Stimulated activated memory B cell treated with anti-CD40 and anti-IgM and Interleukin-4, amounts not matched to agents 10 μg/mL and 1 μg/mL and 100 μg/mL, for 72 hours (primary cell): ENCODE measurements around the gene RFNG.

ENCODE experiments used
- ATAC-seq: fragments of 150-1000 bp; cut with Tn5 transposase; 2 replicates; pipeline ENCODE4 v1.10.0; 2021
- H3K27ac Mint-ChIP-seq: one replicate; pipeline ENCODE4 v1.8.0; 2022; ENCODE audit warnings: mild to moderate bottlenecking, mixed read lengths
- H3K27me3 Mint-ChIP-seq: one replicate; pipeline ENCODE4 v1.8.0; 2022; ENCODE audit warnings: mixed read lengths
- H3K36me3 Mint-ChIP-seq: one replicate; pipeline ENCODE4 v1.8.0; 2022; ENCODE audit warnings: mixed read lengths
- H3K4me1 Mint-ChIP-seq: one replicate; pipeline ENCODE4 v1.8.0; 2022; ENCODE audit warnings: mixed read lengths
- H3K4me3 Mint-ChIP-seq: one replicate; pipeline ENCODE4 v1.8.0; 2022; ENCODE audit warnings: mild to moderate bottlenecking, moderate library complexity, mixed read lengths
- H3K9me3 Mint-ChIP-seq: one replicate; pipeline ENCODE4 v1.8.0; 2022; ENCODE audit warnings: mixed read lengths

RFNG gene

GRCh38 chr17:82035488-82035887 lies 16.1 kb downstream of the RFNG start:
- Mint-ChIP-seq H3K27me3 (no peaks in the 10 kb centered on the region), H3K4me3 (no peak overlapping the region), H3K4me1 (peaks cover 36% of the 10 kb centered on the region), H3K9me3 (no peaks in the 10 kb centered on the region), H3K27ac (no peak overlapping the region), H3K36me3 (peaks cover 10% of the 10 kb centered on the region)
- no peak for ATAC-seq

DNA sequence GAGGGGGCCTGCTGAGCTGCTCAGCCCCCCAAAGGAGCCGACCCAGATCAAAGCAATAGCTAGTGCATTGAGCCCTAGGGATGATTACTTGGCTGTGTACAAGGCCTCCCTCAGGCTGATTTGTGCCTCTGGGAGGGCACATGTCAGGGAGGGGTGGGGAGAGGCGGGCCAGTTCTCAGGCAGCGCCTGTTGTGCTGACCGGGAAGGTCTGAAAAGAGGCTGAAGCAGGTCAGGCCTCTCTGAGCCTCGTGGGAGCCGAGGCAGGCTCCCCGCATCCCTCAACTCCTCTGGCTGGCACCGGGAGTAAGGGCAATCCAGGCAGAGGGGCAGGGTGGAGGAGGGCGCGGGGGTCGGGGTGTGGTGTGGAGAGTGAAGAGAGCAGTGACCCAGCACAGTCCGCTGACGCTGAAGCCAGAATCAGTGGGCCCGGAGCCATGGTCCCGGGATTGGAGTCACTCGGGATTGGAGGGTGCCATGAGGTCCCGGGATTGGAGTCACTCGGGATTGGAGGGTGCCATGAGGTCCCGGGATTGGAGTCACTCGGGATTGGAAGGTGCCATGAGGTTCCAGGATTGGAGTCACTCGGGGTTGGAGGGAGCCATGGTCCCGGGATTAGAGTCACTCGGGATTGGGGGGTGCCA lies 17.1 kb downstream of the RFNG start:
- no peaks in the 10 kb centered on the region for H3K9me3 Mint-ChIP-seq
- H3K27ac Mint-ChIP-seq, result no peak overlapping the region
- ATAC-seq, result no peak
- H3K36me3 Mint-ChIP-seq, result peaks cover 10% of the 10 kb centered on the region
- no peak overlapping the region for H3K4me3 Mint-ChIP-seq
- H3K27me3 Mint-ChIP-seq, result peaks cover 5% of the 10 kb centered on the region
- H3K4me1 Mint-ChIP-seq, result peaks cover 44% of the 10 kb centered on the region

- peaks cover 12% of the 10 kb centered on the region for H3K27me3 Mint-ChIP-seq
- no peak overlapping the region for H3K27ac Mint-ChIP-seq
- peaks cover 10% of the 10 kb centered on the region for H3K36me3 Mint-ChIP-seq
- H3K4me1 Mint-ChIP-seq, result peaks cover 41% of the 10 kb centered on the region
- no peaks in the 10 kb centered on the region for H3K9me3 Mint-ChIP-seq
- H3K4me3 Mint-ChIP-seq, result no peak overlapping the region
- no peak for ATAC-seq
These were observed 18.1 kb downstream of the RFNG start for GRCh38 chr17:82033359-82034085.

- H3K27me3 Mint-ChIP-seq, result peaks cover 22% of the 10 kb centered on the region
- peaks cover 35% of the 10 kb centered on the region for H3K4me1 Mint-ChIP-seq
- H3K4me3 Mint-ChIP-seq, result peak overlapping the region; percentile 59
- H3K27ac Mint-ChIP-seq, result no peak overlapping the region
- peaks cover 17% of the 10 kb centered on the region for H3K36me3 Mint-ChIP-seq
- H3K9me3 Mint-ChIP-seq, result no peaks in the 10 kb centered on the region
- ATAC-seq, result peak; percentile 54
These were observed 19.6 kb downstream of the RFNG start for GRCh38 chr17:82031885-82032627.

DNA sequence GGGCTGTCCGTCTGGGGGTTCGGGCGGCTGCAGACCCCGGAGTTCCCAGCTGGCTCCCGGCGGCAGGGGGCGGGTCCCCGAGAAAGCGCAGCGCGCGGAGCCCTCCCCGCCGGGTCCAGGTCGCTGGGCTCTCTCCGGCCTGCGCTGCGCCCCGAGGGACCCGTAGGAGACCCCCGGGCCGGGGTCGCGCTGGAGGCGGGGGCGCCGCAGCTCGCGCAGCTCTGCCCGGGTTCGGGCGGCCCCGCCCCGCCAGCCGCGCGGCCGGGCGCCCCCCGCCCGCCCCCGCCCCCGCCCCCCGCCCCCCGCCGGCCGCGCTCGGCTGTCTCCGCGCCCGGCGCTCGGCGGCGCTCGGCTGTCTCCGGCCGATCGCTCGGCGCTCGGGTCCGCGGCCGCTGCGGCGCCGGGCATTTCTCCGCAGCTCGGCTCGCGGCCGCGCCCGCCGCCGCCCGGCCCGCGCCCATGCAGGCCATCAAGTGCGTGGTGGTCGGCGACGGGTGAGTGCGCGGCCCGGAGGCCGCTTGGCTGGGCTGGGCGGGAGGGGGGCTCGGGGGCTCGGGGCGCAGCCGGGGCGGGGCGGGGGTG lies 20.2 kb downstream of the RFNG start, which contains the start of gene RAC3:
RAC3 (plus strand) TSS at position 376 of the 582 bp plus-strand sequence; CDS start at position 460, 84 bp downstream.
- peak within 1 kb of the TSS; percentile 85 for H3K4me3 Mint-ChIP-seq
- H3K9me3 Mint-ChIP-seq, result no peaks in the 10 kb centered on the region
- peaks cover 31% of the 10 kb centered on the region for H3K4me1 Mint-ChIP-seq
- peaks cover 27% of the 10 kb centered on the region for H3K27me3 Mint-ChIP-seq
- no peak within 1 kb of the TSS for H3K27ac Mint-ChIP-seq
- peaks cover 21% of the 10 kb centered on the region for H3K36me3 Mint-ChIP-seq
- ATAC-seq, result no peak

DNA sequence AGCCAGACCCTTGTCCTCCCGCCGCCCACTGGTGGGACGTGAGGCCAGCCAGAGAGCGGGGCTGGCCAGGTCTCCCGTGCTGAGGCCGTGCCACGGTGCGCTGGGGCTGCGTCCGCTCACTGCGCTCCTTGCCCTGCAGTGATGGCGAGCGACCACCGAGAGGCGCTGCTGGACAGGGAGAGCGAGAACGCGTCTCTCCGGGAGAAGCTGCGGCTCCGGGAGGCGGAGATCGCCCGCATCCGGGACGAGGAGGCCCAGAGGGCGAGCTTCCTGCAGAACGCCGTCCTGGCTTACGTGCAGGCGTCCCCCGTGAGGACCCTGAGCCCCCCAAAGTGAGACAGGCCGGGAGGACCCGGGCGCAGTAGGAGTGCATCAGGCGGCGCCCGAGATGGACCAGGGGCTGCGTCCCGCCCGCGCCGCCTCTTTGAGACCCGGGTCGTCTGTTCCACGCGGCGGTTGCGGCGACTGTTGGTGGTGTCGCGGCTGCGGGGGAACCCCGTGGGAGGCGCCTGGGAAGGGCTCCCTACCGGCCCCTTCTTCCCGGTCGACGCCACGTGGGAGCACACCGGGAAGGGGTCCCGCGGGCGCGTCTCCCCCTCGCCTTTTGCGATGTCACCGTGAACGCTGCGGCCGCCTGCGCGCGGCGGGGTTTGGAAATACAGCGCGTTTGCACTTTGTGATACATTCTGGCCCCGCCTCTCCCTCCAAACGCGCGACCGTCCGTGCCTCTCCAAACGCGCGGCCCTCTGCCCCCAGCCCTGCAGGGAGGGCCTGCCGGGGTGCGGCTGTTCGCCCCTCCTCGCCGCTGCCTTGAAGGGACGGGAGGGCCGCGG lies 20.9 kb downstream of the RFNG start:
- Mint-ChIP-seq H3K27ac (no peak overlapping the region), H3K4me3 (peak overlapping the region; percentile 85)

DNA sequence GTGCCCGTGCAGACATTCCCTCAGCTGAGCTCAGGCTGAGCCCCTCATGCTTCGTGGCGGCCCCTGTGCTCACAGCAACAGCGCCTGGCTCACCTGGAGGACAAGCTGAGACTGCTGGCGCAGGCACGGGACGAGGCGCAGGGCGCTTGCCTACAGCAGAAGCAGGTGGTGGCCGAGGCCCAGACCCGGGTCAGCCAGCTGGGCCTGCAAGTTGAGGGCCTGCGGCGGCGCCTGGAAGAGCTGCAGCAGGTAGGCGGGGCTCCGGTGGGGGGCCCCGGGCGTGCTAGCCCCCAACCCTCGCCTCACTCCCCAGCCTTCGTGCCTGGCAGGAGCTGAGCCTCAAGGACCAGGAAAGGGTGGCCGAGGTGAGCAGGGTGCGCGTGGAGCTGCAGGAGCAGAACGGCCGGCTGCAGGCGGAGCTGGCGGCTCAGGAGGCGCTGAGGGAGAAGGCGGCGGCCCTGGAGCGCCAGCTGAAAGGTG lies 21.6 kb downstream of the RFNG start:
- Mint-ChIP-seq H3K27ac (no peak overlapping the region), H3K4me1 (peaks cover 17% of the 10 kb centered on the region), H3K9me3 (no peaks in the 10 kb centered on the region), H3K27me3 (peaks cover 36% of the 10 kb centered on the region), H3K4me3 (peak overlapping the region; percentile 85), H3K36me3 (peaks cover 14% of the 10 kb centered on the region)
- ATAC-seq, result no peak

More for the DNA sequence above, 20.9 kb downstream of the RFNG start:
- H3K9me3 Mint-ChIP-seq, result no peaks in the 10 kb centered on the region
- H3K27me3 Mint-ChIP-seq, result peaks cover 34% of the 10 kb centered on the region
- peak; percentile 71 for ATAC-seq
- H3K4me1 Mint-ChIP-seq, result peaks cover 24% of the 10 kb centered on the region
- peaks cover 20% of the 10 kb centered on the region for H3K36me3 Mint-ChIP-seq

- H3K27me3 Mint-ChIP-seq, result peaks cover 36% of the 10 kb centered on the region
- H3K4me1 Mint-ChIP-seq, result peaks cover 16% of the 10 kb centered on the region
- peaks cover 12% of the 10 kb centered on the region for H3K36me3 Mint-ChIP-seq
- no peaks in the 10 kb centered on the region for H3K9me3 Mint-ChIP-seq
- H3K27ac Mint-ChIP-seq, result no peak overlapping the region
- no peak for ATAC-seq
- H3K4me3 Mint-ChIP-seq, result peak overlapping the region; percentile 64
These were observed 22.2 kb downstream of the RFNG start for GRCh38 chr17:82029391-82029790.

DNA sequence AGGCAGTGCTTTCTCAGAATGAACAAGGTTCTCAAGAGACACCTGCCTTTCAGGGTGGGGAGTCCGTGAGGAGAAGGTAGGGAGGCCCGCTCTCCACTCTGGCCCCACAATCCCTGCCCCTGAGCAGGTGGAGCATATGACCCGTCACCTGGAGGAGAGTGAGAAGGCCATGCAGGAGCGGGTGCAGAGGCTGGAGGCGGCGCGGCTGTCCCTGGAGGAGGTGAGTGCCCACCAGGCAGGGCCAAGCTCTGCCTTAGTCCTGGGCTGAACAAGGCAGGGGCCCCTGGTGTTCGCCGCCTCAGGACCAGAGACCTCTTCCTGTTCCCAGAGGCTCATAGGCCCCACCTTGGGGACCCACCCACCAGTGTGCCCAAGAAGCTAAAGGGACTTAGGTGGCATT lies 22.6 kb downstream of the RFNG start:
- no peaks in the 10 kb centered on the region for H3K9me3 Mint-ChIP-seq
- peaks cover 20% of the 10 kb centered on the region for H3K4me1 Mint-ChIP-seq
- H3K27ac Mint-ChIP-seq, result no peak overlapping the region
- H3K36me3 Mint-ChIP-seq, result peaks cover 12% of the 10 kb centered on the region
- ATAC-seq, result no peak
- peak overlapping the region; percentile 64 for H3K4me3 Mint-ChIP-seq
- H3K27me3 Mint-ChIP-seq, result peaks cover 36% of the 10 kb centered on the region

- peaks cover 36% of the 10 kb centered on the region for H3K27me3 Mint-ChIP-seq
- H3K36me3 Mint-ChIP-seq, result peaks cover 12% of the 10 kb centered on the region
- H3K4me1 Mint-ChIP-seq, result peaks cover 25% of the 10 kb centered on the region
- no peaks in the 10 kb centered on the region for H3K9me3 Mint-ChIP-seq
- no peak overlapping the region for H3K4me3 Mint-ChIP-seq
- ATAC-seq, result no peak
- H3K27ac Mint-ChIP-seq, result no peak overlapping the region
These were observed 23.4 kb downstream of the RFNG start for GRCh38 chr17:82028246-82028645.

DNA sequence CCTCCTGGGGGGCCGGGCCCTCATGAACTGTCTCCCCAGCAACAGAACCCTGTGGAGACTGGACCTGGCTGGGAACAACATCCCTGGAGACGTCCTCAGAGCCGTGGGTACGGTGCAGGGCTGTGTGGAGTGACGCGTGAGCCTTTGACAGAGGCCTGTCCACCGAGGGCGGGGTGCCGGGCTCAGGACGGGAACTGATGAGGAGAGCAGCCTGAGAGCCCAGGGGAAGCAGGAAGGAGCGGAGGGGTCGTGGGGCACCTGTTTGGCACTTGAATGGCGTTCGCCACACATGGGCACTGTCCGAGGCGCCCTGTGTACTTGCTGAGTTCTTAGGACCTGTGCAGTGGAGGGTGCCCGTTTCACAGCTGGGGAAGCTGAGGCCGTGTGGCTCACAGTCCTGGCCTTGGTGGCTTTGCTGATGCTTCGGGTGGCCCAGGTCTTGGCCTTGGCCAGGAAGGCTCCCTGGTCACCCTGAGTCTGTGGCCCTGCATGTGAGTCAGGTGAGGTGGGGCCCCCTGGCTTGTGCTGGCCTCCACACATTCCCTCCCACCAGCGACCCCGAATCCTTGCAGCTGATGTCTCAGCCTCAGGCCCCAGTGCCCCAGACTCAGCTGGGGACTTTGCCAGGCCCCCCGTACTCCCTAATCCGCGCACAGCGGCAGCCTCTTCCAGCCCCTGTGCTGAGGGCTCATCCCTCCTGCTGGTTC lies 26.1 kb downstream of the RFNG start:
- peaks cover 12% of the 10 kb centered on the region for H3K36me3 Mint-ChIP-seq
- no peak overlapping the region for H3K4me3 Mint-ChIP-seq
- no peak overlapping the region for H3K27ac Mint-ChIP-seq
- H3K4me1 Mint-ChIP-seq, result peaks cover 41% of the 10 kb centered on the region
- peaks cover 36% of the 10 kb centered on the region for H3K27me3 Mint-ChIP-seq
- H3K9me3 Mint-ChIP-seq, result no peaks in the 10 kb centered on the region
- no peak for ATAC-seq

GRCh38 chr17:82024859-82025258 lies 26.8 kb downstream of the RFNG start:
- peaks cover 35% of the 10 kb centered on the region for H3K27me3 Mint-ChIP-seq
- no peak overlapping the region for H3K4me3 Mint-ChIP-seq
- ATAC-seq, result no peak
- no peaks in the 10 kb centered on the region for H3K9me3 Mint-ChIP-seq
- H3K36me3 Mint-ChIP-seq, result peaks cover 12% of the 10 kb centered on the region
- H3K4me1 Mint-ChIP-seq, result peaks cover 43% of the 10 kb centered on the region
- H3K27ac Mint-ChIP-seq, result no peak overlapping the region

GRCh38 chr17:82023447-82024241 lies 28.0 kb downstream of the RFNG start:
- H3K27ac Mint-ChIP-seq, result peak overlapping the region; percentile 64
- peak; percentile 0 for ATAC-seq

More at GRCh38 chr17:82023447-82024241, 28.0 kb downstream of the RFNG start:
- Mint-ChIP-seq H3K4me1 (peaks cover 35% of the 10 kb centered on the region), H3K4me3 (peak overlapping the region; percentile 86), H3K9me3 (no peaks in the 10 kb centered on the region), H3K27me3 (peaks cover 24% of the 10 kb centered on the region), H3K36me3 (peaks cover 17% of the 10 kb centered on the region)
